T-helper 2 cell treated with Interferon-gamma antibody and Interleukin-4, amounts not matched to agents 5 μg/mL and 100 μg/mL, for 36 hours (primary cell): Measurements from ENCODE around the gene DPP7.

Experiments used
- DNase-seq: peaks from one replicate; pipeline ENCODE4 v3.0.0; 2021; ENCODE audit warnings: low spot score
- H3K27ac Mint-ChIP-seq: one replicate; pipeline ENCODE4 v1.8.0; 2021; ENCODE audit warnings: mild to moderate bottlenecking, mixed read lengths
- H3K27me3 Mint-ChIP-seq: one replicate; pipeline ENCODE4 v1.8.0; 2021; ENCODE audit warnings: low read depth, mixed read lengths
- H3K36me3 Mint-ChIP-seq: one replicate; pipeline ENCODE4 v1.8.0; 2021; ENCODE audit warnings: low read depth, mixed read lengths
- H3K4me1 Mint-ChIP-seq: one replicate; pipeline ENCODE4 v1.8.0; 2021; ENCODE audit warnings: low read depth, mixed read lengths
- H3K4me3 Mint-ChIP-seq: one replicate; pipeline ENCODE4 v1.8.0; 2022; ENCODE audit warnings: mild to moderate bottlenecking, moderate library complexity, mixed read lengths
- H3K9me3 Mint-ChIP-seq: one replicate; pipeline ENCODE4 v1.8.0; 2021; ENCODE audit warnings: mixed read lengths

Gene DPP7

GRCh38 chr9:137074657-137075274, 39.8 kb downstream of the DPP7 start:
- Mint-ChIP-seq H3K36me3 (peaks cover under 1% of the 10 kb centered on the region), H3K27ac (no peak overlapping the region), H3K4me1 (peaks cover 16% of the 10 kb centered on the region), H3K27me3 (no peaks in the 10 kb centered on the region), H3K4me3 (no peak overlapping the region), H3K9me3 (no peaks in the 10 kb centered on the region)
- DNase-seq, result no peak

- peaks cover 16% of the 10 kb centered on the region for H3K4me1 Mint-ChIP-seq
- H3K27ac Mint-ChIP-seq, result no peak overlapping the region
- no peak overlapping the region for H3K4me3 Mint-ChIP-seq
- no peaks in the 10 kb centered on the region for H3K36me3 Mint-ChIP-seq
- no peaks in the 10 kb centered on the region for H3K9me3 Mint-ChIP-seq
- H3K27me3 Mint-ChIP-seq, result no peaks in the 10 kb centered on the region
- no peak for DNase-seq
Measured at GRCh38 chr9:137073992-137074399, 40.5 kb downstream of the DPP7 start.

- Mint-ChIP-seq H3K36me3 (no peaks in the 10 kb centered on the region), H3K4me3 (peak overlapping the region; percentile 92), H3K27ac (peak overlapping the region; percentile 90), H3K4me1 (peaks cover 25% of the 10 kb centered on the region), H3K9me3 (no peaks in the 10 kb centered on the region), H3K27me3 (no peaks in the 10 kb centered on the region)
- DNase-seq, result no peak
Measured at GRCh38 chr9:137071282-137071681, 43.3 kb downstream of the DPP7 start.

GRCh38 chr9:137070906-137071275, 43.6 kb downstream of the DPP7 start:
- H3K27me3 Mint-ChIP-seq, result no peaks in the 10 kb centered on the region
- peaks cover 25% of the 10 kb centered on the region for H3K4me1 Mint-ChIP-seq
- peak overlapping the region; percentile 92 for H3K4me3 Mint-ChIP-seq

GRCh38 chr9:137070201-137070905, 44.2 kb downstream of the DPP7 start, which contains the start of gene SAPCD2:
Gene SAPCD2 (minus strand): TSS chr9:137070557. CDS start chr9:137070460, 97 bp downstream.
- DNase-seq, result peak; percentile 88
- peak within 1 kb of the TSS; percentile 90 for H3K27ac Mint-ChIP-seq
- H3K27me3 Mint-ChIP-seq, result no peaks in the 10 kb centered on the region
- H3K9me3 Mint-ChIP-seq, result no peaks in the 10 kb centered on the region
- H3K4me3 Mint-ChIP-seq, result peak within 1 kb of the TSS; percentile 92
- H3K4me1 Mint-ChIP-seq, result peaks cover 25% of the 10 kb centered on the region
- peaks cover 1% of the 10 kb centered on the region for H3K36me3 Mint-ChIP-seq

More at GRCh38 chr9:137070906-137071275, 43.6 kb downstream of the DPP7 start:
- Mint-ChIP-seq H3K27ac (peak overlapping the region; percentile 90), H3K36me3 (no peaks in the 10 kb centered on the region), H3K9me3 (no peaks in the 10 kb centered on the region)
- DNase-seq, result no peak

- DNase-seq, result no peak
- peaks cover 1% of the 10 kb centered on the region for H3K36me3 Mint-ChIP-seq
- no peaks in the 10 kb centered on the region for H3K9me3 Mint-ChIP-seq
- peaks cover 23% of the 10 kb centered on the region for H3K4me1 Mint-ChIP-seq
- peak overlapping the region; percentile 75 for H3K4me3 Mint-ChIP-seq
- H3K27me3 Mint-ChIP-seq, result no peaks in the 10 kb centered on the region
- H3K27ac Mint-ChIP-seq, result no peak overlapping the region
Measured at GRCh38 chr9:137069508-137070091, 44.9 kb downstream of the DPP7 start.

GRCh38 chr9:137068539-137069507, 45.7 kb downstream of the DPP7 start:
- H3K27ac Mint-ChIP-seq, result no peak overlapping the region
- H3K36me3 Mint-ChIP-seq, result peaks cover 4% of the 10 kb centered on the region
- peaks cover 22% of the 10 kb centered on the region for H3K4me1 Mint-ChIP-seq
- DNase-seq, result no peak
- H3K27me3 Mint-ChIP-seq, result no peaks in the 10 kb centered on the region
- peak overlapping the region; percentile 75 for H3K4me3 Mint-ChIP-seq
- H3K9me3 Mint-ChIP-seq, result no peaks in the 10 kb centered on the region

GRCh38 chr9:137067860-137068538, 46.5 kb downstream of the DPP7 start:
- Mint-ChIP-seq H3K27me3 (no peaks in the 10 kb centered on the region), H3K36me3 (peaks cover 4% of the 10 kb centered on the region), H3K27ac (peak overlapping the region; percentile 56), H3K4me1 (peaks cover 22% of the 10 kb centered on the region), H3K4me3 (peak overlapping the region; percentile 63), H3K9me3 (no peaks in the 10 kb centered on the region)
- DNase-seq, result peak; percentile 82

- peaks cover 4% of the 10 kb centered on the region for H3K36me3 Mint-ChIP-seq
- H3K27ac Mint-ChIP-seq, result no peak overlapping the region
- H3K4me1 Mint-ChIP-seq, result peaks cover 16% of the 10 kb centered on the region
- no peak for DNase-seq
- no peaks in the 10 kb centered on the region for H3K9me3 Mint-ChIP-seq
- H3K27me3 Mint-ChIP-seq, result no peaks in the 10 kb centered on the region
- no peak overlapping the region for H3K4me3 Mint-ChIP-seq
Measured at GRCh38 chr9:137066096-137066861, 48.3 kb downstream of the DPP7 start.

- Mint-ChIP-seq H3K27ac (no peak overlapping the region), H3K36me3 (peaks cover 4% of the 10 kb centered on the region), H3K4me1 (peaks cover 9% of the 10 kb centered on the region), H3K4me3 (no peak overlapping the region), H3K27me3 (peaks cover 3% of the 10 kb centered on the region), H3K9me3 (no peaks in the 10 kb centered on the region)
- no peak for DNase-seq
Measured at GRCh38 chr9:137065336-137065967, 49.1 kb downstream of the DPP7 start.

- peaks cover 4% of the 10 kb centered on the region for H3K36me3 Mint-ChIP-seq
- no peak overlapping the region for H3K4me3 Mint-ChIP-seq
- no peak overlapping the region for H3K27ac Mint-ChIP-seq
- DNase-seq, result no peak
- H3K9me3 Mint-ChIP-seq, result no peaks in the 10 kb centered on the region
- peaks cover 9% of the 10 kb centered on the region for H3K4me1 Mint-ChIP-seq
- H3K27me3 Mint-ChIP-seq, result peaks cover 3% of the 10 kb centered on the region
Measured at GRCh38 chr9:137064880-137065164, 49.7 kb downstream of the DPP7 start.

GRCh38 chr9:137064027-137064879, 50.3 kb downstream of the DPP7 start:
- DNase-seq, result peak; percentile 45
- H3K9me3 Mint-ChIP-seq, result no peaks in the 10 kb centered on the region
- H3K4me1 Mint-ChIP-seq, result peaks cover 9% of the 10 kb centered on the region
- no peak overlapping the region for H3K4me3 Mint-ChIP-seq
- H3K36me3 Mint-ChIP-seq, result peaks cover 4% of the 10 kb centered on the region
- H3K27me3 Mint-ChIP-seq, result peaks cover 3% of the 10 kb centered on the region
- no peak overlapping the region for H3K27ac Mint-ChIP-seq
